ENCODE data around the gene BTBD8.
A peak's percentile ranks its signal among the peaks of the same experiment; 100 is the strongest.
"Not testable (repeated sequence)": the region's sequence is repeated elsewhere in the genome, so short reads cannot be mapped to it uniquely, and the experiment has no call there.

BTBD8 gene

DNA sequence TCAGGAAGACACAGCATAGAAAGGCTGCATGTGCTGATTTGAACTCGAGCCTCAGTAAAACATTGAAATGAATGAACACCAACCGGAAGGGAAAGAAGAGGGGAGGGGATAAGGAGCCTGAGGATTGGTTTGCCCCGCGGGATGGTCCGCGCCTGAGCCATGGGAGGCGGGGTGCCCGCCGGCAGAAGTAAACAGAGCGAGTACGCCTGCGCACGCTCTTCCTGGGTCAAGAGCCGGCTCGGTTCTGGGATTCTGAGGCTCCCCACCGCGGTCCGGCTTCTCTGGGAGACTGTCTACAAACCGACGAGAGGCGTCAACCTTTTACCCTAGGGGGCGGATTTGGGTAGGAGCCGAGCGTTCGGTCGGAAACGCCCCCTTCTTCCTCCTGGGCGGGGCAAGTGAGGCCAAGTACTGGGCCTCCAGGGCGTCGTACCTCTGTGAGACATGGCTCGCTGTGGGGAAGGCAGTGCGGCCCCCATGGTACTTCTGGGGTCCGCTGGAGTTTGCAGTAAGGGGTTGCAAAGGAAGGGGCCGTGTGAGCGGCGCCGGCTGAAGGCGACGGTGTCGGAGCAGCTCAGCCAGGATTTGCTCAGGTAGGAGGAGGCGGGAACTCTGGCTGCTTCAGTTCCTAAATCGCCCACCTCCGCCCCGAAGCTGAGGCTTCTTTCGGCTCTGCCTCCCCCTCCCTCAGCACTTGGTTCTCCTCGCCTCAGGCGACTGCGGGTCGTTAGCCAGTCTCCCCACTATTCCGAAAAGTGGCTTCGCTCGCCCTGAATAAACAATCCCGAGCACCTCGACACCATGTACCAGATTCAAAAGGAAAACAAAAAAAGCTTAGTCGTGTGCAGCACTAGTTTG is at the start of gene BTBD8:
Gene BTBD8 (plus strand): TSS at position 218 of the 858 bp plus-strand sequence. CDS start 227 bp downstream, at position 445.
- DNase-seq, result peak; percentile 70

GRCh38 chr1:92030656-92031107 is 49.5 kb upstream of the BTBD8 start:
- DNase-seq, result peak; percentile 35

GRCh38 chr1:92031281-92032110 is 48.6 kb upstream of the BTBD8 start:
- peak; percentile 23 for DNase-seq

GRCh38 chr1:92037400-92037799 is 42.7 kb upstream of the BTBD8 start:
- peak; percentile 56 for DNase-seq

DNA sequence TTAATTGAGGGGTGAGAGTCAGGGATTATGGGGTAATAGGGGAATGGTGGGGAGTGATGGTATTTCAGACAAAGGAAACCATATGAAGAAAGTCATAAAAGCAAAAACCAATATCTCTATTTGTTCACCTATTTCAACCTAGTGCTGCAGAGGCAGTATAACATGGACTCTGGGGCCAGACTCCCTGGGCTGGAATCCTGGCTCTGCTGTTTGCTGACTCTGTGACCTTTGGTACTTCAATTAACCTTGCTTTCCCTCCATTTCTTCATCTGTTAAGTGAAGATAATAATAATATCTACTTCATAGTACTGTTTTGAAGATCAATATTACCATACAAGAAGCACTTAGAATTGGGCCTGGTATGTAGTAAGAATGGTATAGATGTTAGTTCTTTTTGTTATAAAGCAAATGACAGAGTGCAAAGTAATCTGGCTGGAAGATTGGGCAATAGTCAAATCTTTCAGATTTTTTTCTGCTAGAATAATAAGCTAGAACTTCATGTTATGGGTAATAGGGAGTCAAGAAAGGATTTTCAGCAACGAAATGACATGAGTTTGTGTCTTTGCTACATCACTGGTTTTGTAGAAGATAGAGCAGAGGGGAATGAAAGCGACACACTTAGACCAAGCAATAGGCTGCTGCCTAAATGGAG is 41.3 kb upstream of the BTBD8 start:
- DNase-seq, result no peak

DNA sequence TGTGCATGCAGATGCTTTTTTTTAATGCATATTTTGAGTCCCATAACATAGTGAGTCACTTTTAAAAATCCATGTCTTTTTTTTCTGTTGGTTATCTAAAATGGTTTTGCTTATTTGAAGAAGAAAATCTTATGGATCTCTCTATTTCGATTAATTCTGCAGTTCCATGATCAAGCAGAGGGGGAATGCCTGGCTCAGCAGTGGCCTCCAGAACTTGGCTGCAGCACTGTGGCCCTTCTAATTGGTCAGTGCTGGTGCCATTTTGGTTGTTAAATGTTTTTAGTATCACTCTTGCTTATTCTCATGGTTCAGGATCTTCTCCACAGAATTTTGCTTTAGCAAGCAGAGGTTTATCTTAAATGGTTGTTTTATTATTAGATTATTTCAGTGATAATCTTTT is 39.2 kb upstream of the BTBD8 start:
- no peak for DNase-seq

- DNase-seq, result no peak
Measured at GRCh38 chr1:92043621-92044020, 36.5 kb upstream of the BTBD8 start.

DNA sequence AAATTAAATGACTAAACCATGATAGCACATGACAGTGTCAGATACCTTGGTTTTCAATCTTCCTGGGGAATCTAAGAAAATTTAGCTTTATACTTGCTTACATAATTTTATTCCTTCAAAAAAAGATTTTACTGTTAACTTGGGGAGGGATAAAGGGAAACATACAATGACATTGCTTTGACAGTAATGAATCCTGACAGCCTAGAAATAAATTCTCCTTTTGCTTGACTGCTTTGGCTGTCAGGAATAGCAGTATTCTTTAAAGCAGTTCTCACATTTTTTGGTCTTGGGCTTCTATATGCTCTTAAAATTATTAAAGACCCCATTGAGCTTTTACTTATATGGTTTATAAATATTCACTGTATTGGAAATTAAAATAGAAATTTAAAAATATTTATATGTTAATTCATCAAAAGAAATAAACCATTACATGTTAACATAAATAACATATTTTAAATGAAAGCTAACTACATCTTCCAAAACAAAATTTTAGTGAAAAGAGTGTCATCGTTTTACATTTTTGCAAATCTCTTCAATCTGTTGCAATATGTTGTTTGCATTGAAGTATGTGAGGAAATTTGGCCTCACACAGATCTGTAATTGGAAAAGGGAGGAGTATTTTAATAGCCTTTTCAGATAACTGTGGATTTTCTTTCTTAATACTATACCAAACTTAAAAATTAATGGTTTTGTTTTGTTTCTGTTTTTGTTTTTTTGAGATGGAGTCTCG is 34.2 kb upstream of the BTBD8 start:
- no peak for DNase-seq

DNA sequence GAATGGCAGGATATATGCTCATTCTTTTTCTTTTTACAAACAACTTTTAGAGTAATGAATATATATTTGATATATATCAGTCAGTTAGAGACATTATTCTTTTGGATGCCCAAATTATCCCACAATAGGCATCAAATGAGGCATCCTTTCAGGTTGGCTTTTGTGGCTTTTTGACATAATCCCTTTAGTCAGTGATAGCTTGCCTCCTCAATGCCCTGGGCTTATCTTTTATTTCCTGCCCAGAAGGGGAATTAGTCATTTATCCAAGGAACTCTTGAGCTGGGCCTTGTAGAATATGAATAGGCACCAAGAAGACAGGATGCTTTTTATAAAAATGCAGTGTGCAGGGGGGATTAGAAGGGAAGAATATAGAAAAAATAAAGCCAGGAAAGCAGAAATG is 28.2 kb upstream of the BTBD8 start:
- no peak for DNase-seq

DNA sequence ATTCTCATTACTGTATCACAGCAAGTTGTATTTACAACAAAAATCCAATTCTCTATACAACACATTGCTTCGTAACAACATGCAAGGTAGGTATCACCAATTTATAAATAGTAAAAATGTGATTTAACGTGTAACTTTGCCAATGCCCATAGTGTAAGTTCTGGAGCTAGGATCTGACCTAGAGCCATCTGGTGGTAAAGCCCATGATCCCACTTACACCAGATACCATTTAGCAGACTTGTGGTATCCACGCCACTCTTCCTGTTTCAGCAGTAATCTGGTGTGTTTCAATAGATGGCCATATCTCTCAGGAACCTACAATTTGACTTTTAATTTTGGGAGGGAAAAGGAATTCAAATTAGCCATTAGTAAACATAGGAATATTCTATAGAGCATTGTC is 15.1 kb upstream of the BTBD8 start:
- DNase-seq, result no peak

DNA sequence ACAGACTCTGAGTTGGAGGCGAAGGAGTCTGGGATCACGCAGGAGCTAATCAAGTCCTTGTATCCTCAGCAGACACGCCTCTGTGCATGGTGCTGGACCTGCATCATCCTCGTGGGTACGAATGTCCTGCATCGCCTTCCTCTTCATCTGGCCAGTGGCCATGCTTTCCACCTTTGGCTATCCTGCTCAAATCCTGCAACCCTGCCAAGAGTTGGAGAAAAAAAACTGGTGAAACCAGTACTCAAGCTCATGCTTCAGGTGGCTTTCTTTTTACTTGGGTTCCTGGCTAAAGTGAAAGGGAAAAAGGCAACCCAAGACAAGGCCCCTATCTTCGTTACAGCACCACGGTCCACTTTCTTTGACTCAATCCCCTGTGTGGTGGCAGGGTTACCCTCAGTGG is 13.8 kb upstream of the BTBD8 start:
- DNase-seq, result no peak

DNA sequence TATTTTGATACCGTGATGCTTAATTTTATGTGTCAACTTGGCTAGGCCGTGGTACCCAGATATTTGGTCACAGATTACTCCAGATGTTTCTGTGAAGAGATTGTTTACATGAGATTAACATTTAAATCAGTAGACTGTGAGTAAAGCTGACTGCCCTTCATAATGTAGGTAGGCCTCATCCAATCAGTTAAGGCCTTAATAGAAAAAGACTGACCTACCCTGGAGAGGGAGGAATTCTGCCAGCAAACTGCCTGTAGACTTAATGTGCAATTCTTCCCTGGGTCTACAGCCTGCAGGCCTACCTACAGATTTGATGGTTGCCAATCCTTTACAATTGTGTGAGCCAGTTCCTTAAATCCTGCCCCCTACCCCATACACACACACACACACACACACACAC is 9.3 kb upstream of the BTBD8 start:
- no peak for DNase-seq

DNA sequence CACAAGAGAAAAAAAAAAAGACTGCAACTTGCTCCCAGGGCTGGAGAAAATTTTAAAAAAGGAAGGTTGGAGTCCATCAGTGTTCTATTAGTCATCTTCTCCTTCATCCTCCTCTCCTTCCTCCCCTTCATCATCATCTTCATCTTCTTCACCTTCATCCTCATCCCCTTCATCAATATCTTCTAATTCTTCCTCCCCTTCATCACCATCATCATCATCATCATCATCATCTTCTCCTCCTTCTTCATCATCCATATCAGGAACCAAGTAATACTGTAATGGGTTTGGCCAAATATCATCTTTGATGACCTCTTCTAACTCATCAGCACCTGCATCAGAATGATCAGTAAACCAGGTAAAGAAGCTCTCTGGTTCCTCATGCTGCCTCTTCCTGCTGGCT is 5.7 kb upstream of the BTBD8 start:
- DNase-seq, result not testable (repeated sequence)

- no peak for DNase-seq
Measured at GRCh38 chr1:92075311-92075710, 4.8 kb upstream of the BTBD8 start, which contains the start of gene SETSIP. Gene SETSIP (minus strand): TSS chr1:92075411. CDS start chr1:92075411, 0 bp downstream.

- no peak for DNase-seq
Measured at GRCh38 chr1:92076363-92076762, 3.8 kb upstream of the BTBD8 start.

DNA sequence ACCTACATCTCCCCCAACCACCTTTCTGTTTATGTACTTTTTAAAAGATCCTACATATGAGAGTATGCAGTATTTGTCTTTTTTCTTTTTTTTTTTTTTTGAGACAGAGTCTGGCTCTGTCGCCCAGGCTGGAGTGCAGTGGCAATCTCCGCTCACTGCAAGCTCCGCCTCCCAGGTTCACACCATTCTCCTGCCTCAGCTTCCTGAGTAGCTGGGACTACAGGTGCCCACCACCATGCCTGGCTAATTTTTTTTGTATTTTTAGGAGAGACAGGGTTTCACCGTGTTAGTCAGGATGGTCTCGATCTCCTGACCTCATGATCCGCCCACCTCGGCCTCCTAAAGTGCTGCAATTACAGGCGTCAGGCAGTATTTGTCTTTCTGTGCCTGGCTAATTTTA is 2.1 kb upstream of the BTBD8 start:
- DNase-seq, result not testable (repeated sequence)

- DNase-seq, result no peak
Measured at GRCh38 chr1:92079441-92079840, 704 bp upstream of the BTBD8 start.

- no peak for DNase-seq
Measured at GRCh38 chr1:92081031-92081430, 886 bp downstream of the BTBD8 start.

- no peak for DNase-seq
Measured at GRCh38 chr1:92084651-92085050, 4.5 kb downstream of the BTBD8 start.

DNA sequence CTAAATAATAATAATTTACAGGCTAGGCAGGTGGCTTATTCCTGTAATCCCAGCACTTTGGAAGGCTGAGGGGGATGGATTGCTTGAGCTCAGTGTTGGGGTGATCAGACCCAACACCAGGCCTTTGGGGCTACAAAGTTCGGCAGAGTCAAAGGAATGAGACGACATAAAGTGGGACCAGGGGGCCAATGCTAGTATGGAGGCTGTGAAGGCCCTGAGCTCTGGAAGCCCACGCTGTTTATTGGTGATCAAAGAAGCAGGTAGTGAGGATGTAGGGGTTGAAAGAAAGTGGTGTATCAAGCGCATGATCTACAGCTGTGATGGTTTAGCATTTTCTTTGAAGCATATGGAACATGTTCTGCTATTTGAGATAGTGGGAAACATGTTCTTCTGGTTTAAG is 5.6 kb downstream of the BTBD8 start:
- no peak for DNase-seq

DNA sequence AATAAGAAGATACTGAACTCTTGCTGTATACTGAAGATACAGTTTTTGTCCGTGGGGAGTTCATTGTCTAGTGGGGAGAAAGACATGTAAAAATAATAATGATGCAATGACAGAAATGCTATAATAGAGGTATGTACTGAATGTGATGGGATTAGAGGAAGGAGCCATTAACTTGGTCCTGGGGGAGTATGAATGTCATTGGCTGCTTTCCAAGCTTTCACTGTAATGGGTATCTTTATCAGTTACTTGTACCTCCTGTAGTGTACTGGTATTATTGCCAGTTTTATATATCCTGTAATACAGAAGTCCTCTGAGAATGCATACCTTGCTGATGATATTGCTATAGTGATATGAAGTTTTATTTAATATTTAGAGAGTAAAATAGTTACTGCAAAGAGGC is 7.4 kb downstream of the BTBD8 start:
- DNase-seq, result peak; percentile 16

GRCh38 chr1:92091625-92092024 is 11.5 kb downstream of the BTBD8 start:
- no peak for DNase-seq

DNA sequence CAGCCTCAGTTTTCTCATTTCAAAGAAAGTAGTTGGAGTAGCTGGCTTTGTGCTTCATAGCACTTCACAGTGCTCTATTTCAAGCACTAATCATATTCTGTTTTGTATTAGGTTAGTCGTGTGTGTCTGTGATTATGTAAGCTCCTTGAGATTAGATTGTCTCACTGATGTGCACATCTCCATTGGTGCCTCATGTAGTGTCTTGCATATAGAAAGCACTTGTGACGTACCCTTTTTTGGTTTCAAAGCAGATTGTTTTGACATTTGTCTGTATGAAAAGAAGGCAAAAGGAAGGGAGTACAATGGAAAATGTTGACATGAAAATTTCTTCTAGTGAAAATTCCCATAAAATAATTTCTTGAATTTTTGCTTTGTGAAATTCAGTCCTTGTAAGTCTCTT is 13.9 kb downstream of the BTBD8 start:
- DNase-seq, result no peak

Data from fibroblast of skin of right quadriceps (primary cell).